Activated CD4-positive, alpha-beta T cell treated with anti-CD3 and anti-CD28 coated beads for 36 hours (primary cell): ENCODE results near the gene TTLL3. TPM values are rescaled to one million over a fixed set of nuclear protein-coding genes. Genes with fewer than 3 reads are reported as not detected.

Source experiments
- ATAC-seq: fragments of 200-7000 bp; cut with Tn5 transposase; one replicate; pipeline ENCODE4 v1.10.0; 2021; ENCODE audit warnings: mild to moderate bottlenecking, moderate library complexity
- CTCF ChIA-PET: fragments of 350-600 bp; sonication (Branson Sonifier 250); formaldehyde crosslinking; loops from one replicate; lab custom pipeline; 2021; ENCODE audit warnings: antibody characterized with exemption; lab: Charles Lee
- POLR2A ChIA-PET: fragments of 350-600 bp; sonication (Branson Sonifier 250); formaldehyde crosslinking; loops from one replicate; lab custom pipeline; 2021; ENCODE audit warnings: antibody characterized with exemption, inconsistent platforms; lab: Charles Lee
- DNase-seq: peaks from one replicate; pipeline ENCODE4 v3.0.0-alpha.2; 2020
- H3K27ac Mint-ChIP-seq: one replicate; pipeline ENCODE4 v1.8.0; 2021; ENCODE audit warnings: mixed read lengths
- H3K27me3 Mint-ChIP-seq: one replicate; pipeline ENCODE4 v1.8.0; 2021; ENCODE audit warnings: mixed read lengths
- H3K36me3 Mint-ChIP-seq: one replicate; pipeline ENCODE4 v1.8.0; 2021; ENCODE audit warnings: low read depth, mixed read lengths
- H3K4me1 Mint-ChIP-seq: one replicate; pipeline ENCODE4 v1.8.0; 2021; ENCODE audit warnings: mixed read lengths
- H3K4me3 Mint-ChIP-seq: one replicate; pipeline ENCODE4 v1.8.0; 2021; ENCODE audit warnings: mild to moderate bottlenecking, moderate library complexity, mixed read lengths
- H3K9me3 Mint-ChIP-seq: one replicate; pipeline ENCODE4 v1.8.0; 2021; ENCODE audit warnings: low read depth, mixed read lengths
- intact Hi-C, 2 experiments: fragments of 100-400 bp; cut with DNase I in 1 of 2; cut with micrococcal nuclease in 1 of 2; formaldehyde crosslinking; loops; one replicate each; pipeline versions ENCODE4 v1.14.2 to v1.15.1; 2022 to 2024; cut with DNase I, micrococcal nuclease
- total RNA-seq, 2 experiments: library from RNA; stranded (reverse); gene quantifications; one replicate each; pipeline ENCODE4 v1.2.3, GENCODE V29; 2021

The TTLL3 gene
- total RNA-seq, 2 experiments from 2014 or later: 47.5 to 49.8 TPM

DNA sequence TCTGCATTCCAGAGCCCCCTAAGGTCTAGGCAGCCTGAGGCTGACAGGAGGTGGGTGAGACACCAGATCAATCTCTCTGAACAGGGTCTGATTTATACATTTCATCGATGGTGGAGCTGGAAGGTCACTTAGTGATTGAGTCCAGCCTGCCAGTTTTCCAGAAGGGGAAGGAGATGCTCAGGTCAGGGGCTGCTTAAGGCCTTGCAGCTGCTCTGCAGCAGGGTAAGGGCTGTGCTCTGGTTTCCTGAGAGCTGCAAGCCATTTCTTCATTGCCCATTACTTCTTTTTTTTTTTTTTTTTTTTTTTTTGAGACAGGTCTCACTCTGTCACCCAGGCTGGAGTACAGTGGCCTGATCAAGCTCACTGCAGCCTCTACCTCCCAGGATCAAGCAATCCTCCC lies 28.5 kb upstream of the TTLL3 start:
- ChIA-PET CTCF (interaction anchor here (0.9 to 1.6 kb wide), 3 partner anchors 11 to 54 kb away, joined by 3 to 8 read pairs (median 3); partner anchors contain the start of genes ARPC4, CAMK1 and TADA3), POLR2A (interaction anchor here (0.7 to 1.1 kb wide), 2 partner anchors 8 to 33 kb away, joined by 3 to 4 read pairs; no protein-coding TSS in a partner anchor)
- peaks cover 64% of the 10 kb centered on the region for H3K4me1 Mint-ChIP-seq
- ATAC-seq: no peak
- peak overlapping the region; percentile 34 for H3K27ac Mint-ChIP-seq
- H3K4me3 Mint-ChIP-seq: no peak overlapping the region
- DNase-seq: no peak
- H3K9me3 Mint-ChIP-seq: no peaks in the 10 kb centered on the region
- H3K36me3 Mint-ChIP-seq: peaks cover 52% of the 10 kb centered on the region
- no peaks in the 10 kb centered on the region for H3K27me3 Mint-ChIP-seq
- intact Hi-C loops: no loop called here

GRCh38 chr3:9781978-9782603 lies 28.0 kb upstream of the TTLL3 start:
- peaks cover 58% of the 10 kb centered on the region for H3K36me3 Mint-ChIP-seq
- intact Hi-C loops: no loop called here
- no peak overlapping the region for H3K4me3 Mint-ChIP-seq

GRCh38 chr3:9782770-9783169 lies 27.3 kb upstream of the TTLL3 start:
- DNase-seq (no peak), ATAC-seq (no peak)
- ChIA-PET CTCF (interaction anchor here (0.6 to 1.6 kb wide), 4 partner anchors 10 to 166 kb away, joined by 3 to 8 read pairs (median 4); partner anchors contain the start of genes ARPC4, CAMK1 and TADA3), POLR2A (interaction anchor here (0.6 to 1.4 kb wide), 2 partner anchors 10 to 421 kb away, joined by 4 to 5 read pairs; partner anchors contain the start of genes ARPC4 and TADA3)
- Mint-ChIP-seq H3K9me3 (no peaks in the 10 kb centered on the region), H3K27me3 (no peaks in the 10 kb centered on the region), H3K4me3 (no peak overlapping the region), H3K4me1 (peaks cover 64% of the 10 kb centered on the region), H3K27ac (no peak overlapping the region), H3K36me3 (peaks cover 65% of the 10 kb centered on the region)
- intact Hi-C loops: no loop called here

More at GRCh38 chr3:9781978-9782603, 28.0 kb upstream of the TTLL3 start:
- no peak for ATAC-seq
- CTCF ChIA-PET: interaction anchor here (0.6 to 1.6 kb wide), 5 partner anchors 10 to 166 kb away, joined by 3 to 8 read pairs (median 3); partner anchors contain the start of genes ARPC4, CAMK1 and TADA3
- H3K4me1 Mint-ChIP-seq: peaks cover 64% of the 10 kb centered on the region
- no peak for DNase-seq
- H3K9me3 Mint-ChIP-seq: no peaks in the 10 kb centered on the region
- POLR2A ChIA-PET: interaction anchor here (1.1 to 1.4 kb wide), 2 partner anchors 8 to 10 kb away, joined by 3 to 4 read pairs; partner anchors contain the start of genes ARPC4 and TADA3
- peak overlapping the region; percentile 63 for H3K27ac Mint-ChIP-seq
- H3K27me3 Mint-ChIP-seq: no peaks in the 10 kb centered on the region

DNA sequence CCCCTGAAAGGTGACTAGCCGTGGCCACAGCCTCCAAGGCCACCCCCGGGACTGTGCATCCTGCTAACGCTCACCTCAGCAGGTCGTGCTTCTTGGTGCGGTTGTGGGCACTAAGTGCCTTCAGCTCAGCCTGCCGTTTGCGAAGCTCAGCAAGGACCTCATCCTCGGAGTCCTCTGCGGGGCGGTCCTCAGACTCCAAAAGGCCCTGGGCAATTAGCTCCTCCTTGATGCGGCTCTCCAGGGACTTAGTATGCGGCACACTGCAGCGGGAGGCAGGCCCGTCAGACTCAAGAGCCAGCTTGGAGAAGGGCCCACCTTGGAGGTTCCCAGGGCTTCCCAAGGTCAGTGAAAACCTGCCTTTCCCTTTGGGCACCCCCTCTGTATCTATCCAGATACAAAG lies 26.1 kb upstream of the TTLL3 start:
- ATAC-seq: no peak
- DNase-seq: no peak
- Mint-ChIP-seq H3K27me3 (no peaks in the 10 kb centered on the region), H3K36me3 (peaks cover 69% of the 10 kb centered on the region), H3K4me3 (no peak overlapping the region), H3K4me1 (peaks cover 59% of the 10 kb centered on the region), H3K27ac (no peak overlapping the region), H3K9me3 (no peaks in the 10 kb centered on the region)
- intact Hi-C loops: no loop called here
- POLR2A ChIA-PET: no interaction called here
- CTCF ChIA-PET: interaction anchor here (0.8 kb wide), 1 partner anchor 44 kb away, joined by 4 read pairs; no protein-coding TSS in a partner anchor

- peaks cover 71% of the 10 kb centered on the region for H3K36me3 Mint-ChIP-seq
- H3K4me3 Mint-ChIP-seq: no peak overlapping the region
- no peak for DNase-seq
- ChIA-PET POLR2A (no interaction called here), CTCF (no interaction called here)
- no peaks in the 10 kb centered on the region for H3K27me3 Mint-ChIP-seq
- peaks cover 59% of the 10 kb centered on the region for H3K4me1 Mint-ChIP-seq
- no peak for ATAC-seq
- intact Hi-C loops: no loop called here
- H3K27ac Mint-ChIP-seq: no peak overlapping the region
- H3K9me3 Mint-ChIP-seq: no peaks in the 10 kb centered on the region
Measured at GRCh38 chr3:9784965-9785364, 25.1 kb upstream of the TTLL3 start.

DNA sequence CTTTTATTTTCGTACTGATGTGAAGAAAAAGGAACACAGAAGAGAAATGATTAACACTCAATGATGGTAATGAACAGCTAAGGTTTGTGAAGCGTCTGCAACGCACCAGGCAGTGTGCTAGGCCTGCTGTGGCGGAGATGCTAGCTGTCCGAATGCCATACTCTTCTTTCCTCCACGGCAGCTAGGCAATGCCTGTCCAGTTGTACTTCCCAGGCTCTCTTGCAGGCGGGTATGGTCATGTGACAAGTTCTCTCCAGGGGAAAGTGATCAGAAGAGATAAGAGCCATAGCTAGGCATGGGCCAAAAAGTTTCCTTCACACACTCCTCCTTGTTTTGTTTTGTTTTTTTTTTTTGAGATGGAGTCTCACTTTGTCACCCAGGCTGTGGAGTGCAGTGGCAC lies 24.5 kb upstream of the TTLL3 start:
- Mint-ChIP-seq H3K4me3 (no peak overlapping the region), H3K27ac (no peak overlapping the region), H3K27me3 (no peaks in the 10 kb centered on the region), H3K4me1 (peaks cover 59% of the 10 kb centered on the region), H3K36me3 (peaks cover 73% of the 10 kb centered on the region), H3K9me3 (no peaks in the 10 kb centered on the region)
- ATAC-seq (no peak), DNase-seq (no peak)
- intact Hi-C loops: no loop called here
- ChIA-PET CTCF (no interaction called here), POLR2A (no interaction called here)

DNA sequence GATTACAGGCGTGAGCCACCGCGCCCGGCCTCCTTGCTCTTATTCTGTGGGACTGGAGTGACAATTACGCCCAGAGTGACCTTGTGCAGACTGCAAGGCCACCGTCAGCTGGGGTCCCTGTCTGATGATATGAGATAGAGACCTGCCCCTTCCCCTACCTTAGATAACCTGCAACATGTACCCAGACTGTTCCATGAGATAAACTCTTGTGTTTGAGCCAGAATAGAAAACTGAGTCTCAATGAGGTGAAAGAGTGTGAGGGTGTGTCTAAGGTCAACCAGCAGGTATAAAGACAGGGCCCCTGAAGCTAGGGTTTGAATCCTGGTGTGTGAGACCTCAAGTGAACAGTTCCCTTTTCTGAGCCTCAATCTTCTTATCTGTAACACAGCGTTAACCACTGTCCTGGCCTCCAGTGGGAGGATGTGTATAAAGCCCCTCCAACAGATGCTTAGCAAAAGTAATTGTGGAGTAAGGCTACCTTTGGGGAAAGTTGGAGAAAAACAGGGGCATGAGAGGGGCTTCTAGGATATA lies 23.8 kb upstream of the TTLL3 start:
- no peak for DNase-seq
- Mint-ChIP-seq H3K9me3 (no peaks in the 10 kb centered on the region), H3K4me1 (peaks cover 61% of the 10 kb centered on the region), H3K27ac (peak overlapping the region; percentile 96), H3K36me3 (peaks cover 75% of the 10 kb centered on the region), H3K27me3 (no peaks in the 10 kb centered on the region), H3K4me3 (no peak overlapping the region)
- POLR2A ChIA-PET: no interaction called here
- CTCF ChIA-PET: no interaction called here
- intact Hi-C loops: no loop called here
- no peak for ATAC-seq

DNA sequence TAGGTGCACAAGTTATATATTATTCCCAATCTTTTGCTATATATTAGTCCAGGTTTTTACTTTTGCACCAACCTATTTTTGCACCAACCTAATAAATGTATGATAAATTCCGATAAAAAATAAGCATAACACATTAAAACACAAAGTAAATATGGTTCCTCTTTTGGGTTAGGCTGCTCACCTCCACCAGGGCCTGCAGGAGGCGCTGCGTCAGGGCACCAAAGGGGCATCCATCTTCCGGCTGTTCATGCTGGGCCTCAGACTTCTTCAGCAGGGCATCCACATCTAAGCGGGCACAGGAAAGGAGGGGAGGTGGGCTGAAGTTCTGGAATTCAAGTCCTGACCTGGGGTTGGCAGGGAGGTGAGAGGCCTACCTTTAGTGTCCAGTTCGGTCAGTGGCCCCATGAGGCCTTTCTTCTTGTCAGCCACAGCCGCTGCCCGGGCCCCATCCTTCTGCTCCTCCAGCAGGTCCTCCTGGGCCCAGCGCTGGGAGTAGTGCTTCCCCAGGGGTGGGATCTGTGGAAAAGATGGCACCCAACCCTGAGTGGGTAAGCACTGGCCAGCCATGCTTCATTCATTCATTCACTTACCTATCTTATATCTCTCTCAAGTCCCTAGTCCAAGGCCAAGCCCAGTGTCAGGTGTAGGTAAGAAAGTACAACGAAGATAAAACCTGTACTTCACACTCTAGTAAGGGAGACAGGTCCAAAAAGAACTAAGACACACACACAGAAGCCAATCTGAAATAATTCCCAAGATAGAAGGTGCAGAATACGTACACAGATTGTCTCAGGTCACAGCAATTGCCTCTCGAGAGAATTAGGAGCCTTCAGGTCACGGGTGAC lies 23.0 kb upstream of the TTLL3 start:
- H3K4me1 Mint-ChIP-seq: peaks cover 63% of the 10 kb centered on the region
- H3K9me3 Mint-ChIP-seq: no peaks in the 10 kb centered on the region
- intact Hi-C loops: loop anchor here (1.0 kb wide), 1 partner anchor 9 kb away; no protein-coding TSS in a partner anchor
- ChIA-PET CTCF (interaction anchor here (1.2 kb wide), 1 partner anchor 9 kb away, joined by 9 read pairs; no protein-coding TSS in a partner anchor), POLR2A (interaction anchor here (0.8 to 1.0 kb wide), 2 partner anchors 9 to 18 kb away, joined by 4 read pairs; no protein-coding TSS in a partner anchor)
- H3K27ac Mint-ChIP-seq: peak overlapping the region; percentile 96
- DNase-seq (peak; percentile 46), ATAC-seq (peak; percentile 3)
- H3K36me3 Mint-ChIP-seq: peaks cover 75% of the 10 kb centered on the region
- no peaks in the 10 kb centered on the region for H3K27me3 Mint-ChIP-seq
- H3K4me3 Mint-ChIP-seq: peak overlapping the region; percentile 41

GRCh38 chr3:9787714-9788113 lies 22.3 kb upstream of the TTLL3 start:
- Mint-ChIP-seq H3K36me3 (peaks cover 70% of the 10 kb centered on the region), H3K27ac (peak overlapping the region; percentile 96), H3K27me3 (no peaks in the 10 kb centered on the region), H3K4me3 (peak overlapping the region; percentile 41), H3K9me3 (no peaks in the 10 kb centered on the region), H3K4me1 (peaks cover 58% of the 10 kb centered on the region)
- POLR2A ChIA-PET: interaction anchor here (0.8 to 1.0 kb wide), 2 partner anchors 10 to 18 kb away, joined by 4 read pairs; no protein-coding TSS in a partner anchor
- peak; percentile 75 for ATAC-seq
- DNase-seq: peak; percentile 64
- CTCF ChIA-PET: interaction anchor here (1.2 kb wide), 1 partner anchor 10 kb away, joined by 9 read pairs; no protein-coding TSS in a partner anchor
- intact Hi-C loops: loop anchor here (1.0 kb wide), 1 partner anchor 9 kb away; no protein-coding TSS in a partner anchor

DNA sequence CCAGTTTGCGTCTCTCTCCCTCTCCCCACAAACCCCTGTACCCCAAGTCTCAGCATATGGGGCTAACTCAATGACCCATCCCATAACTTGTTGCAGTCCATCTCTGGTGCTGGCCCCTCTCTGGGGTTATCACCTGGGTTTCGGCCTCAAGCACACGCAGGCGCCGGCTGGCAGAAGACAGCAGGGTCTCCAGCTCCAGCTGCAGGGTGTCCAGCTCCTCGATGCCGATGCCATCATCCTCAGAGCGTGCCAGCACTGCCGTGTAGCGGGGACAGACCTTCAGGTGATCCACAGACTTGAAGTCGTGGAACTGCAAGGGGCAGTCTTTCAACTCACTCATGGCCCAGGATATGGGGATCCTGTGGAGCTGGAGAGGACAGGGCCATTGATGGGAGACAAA lies 18.9 kb upstream of the TTLL3 start:
- intact Hi-C loops: loop anchor here (5.0 kb wide), 3 partner anchors 101 to 1851 kb away; partner anchors contain the start of genes JAGN1 (in 1 of the 2), SETD5 (in 1 of the 2) and VGLL4 (in 1 of the 2)
- Mint-ChIP-seq H3K9me3 (no peaks in the 10 kb centered on the region), H3K27me3 (no peaks in the 10 kb centered on the region), H3K36me3 (peaks cover 71% of the 10 kb centered on the region), H3K4me1 (peaks cover 75% of the 10 kb centered on the region), H3K4me3 (peak overlapping the region; percentile 99), H3K27ac (peak overlapping the region; percentile 100)
- ATAC-seq (no peak), DNase-seq (no peak)
- ChIA-PET POLR2A (interaction anchor here (1.0 kb wide), 2 partner anchors 13 kb away, joined by 3 to 4 read pairs; no protein-coding TSS in a partner anchor), CTCF (interaction anchor here (0.6 to 2.2 kb wide), 6 partner anchors 11 to 64 kb away, joined by 4 to 11 read pairs (median 5); partner anchors contain the start of genes CAMK1 and OGG1)
